Neutrophil (primary cell): ENCODE data around the gene ANTXRL.
"Not testable (repeated sequence)": the region's sequence is repeated elsewhere in the genome, so short reads cannot be mapped to it uniquely, and the experiment has no call there.

Source experiments
- H3K27ac ChIP-seq: fragments of 200-600 bp; sonication (generic); 2 replicates; pipeline ENCODE4 v1.5.1; 2016; ENCODE audit warnings: mild to moderate bottlenecking, moderate library complexity
- H3K27me3 ChIP-seq: fragments of 200-600 bp; sonication (generic); 2 replicates; pipeline ENCODE4 v1.6.0; 2016; ENCODE audit warnings: mild to moderate bottlenecking
- H3K36me3 ChIP-seq: fragments of 200-600 bp; sonication (generic); 2 replicates; pipeline ENCODE4 v1.5.1; 2017
- H3K4me1 ChIP-seq, 2 experiments: fragments of 200-600 bp in 1 of 2; sonication (generic) in 1 of 2; 1 replicate in 1 of 2; 2 replicates in 1 of 2; pipeline versions ENCODE4 v1.5.1 to v1.6.1; 2013 to 2016; ENCODE audit warnings: low read depth in 1 of 2, low read length in 1 of 2, mild to moderate bottlenecking in 1 of 2, moderate library complexity in 1 of 2; ENCODE audit not compliant: control insufficient read depth in 1 of 2, insufficient read depth in 1 of 2
- H3K4me3 ChIP-seq, 2 experiments: fragments of 200-600 bp in 1 of 2; sonication (generic) in 1 of 2; 1 replicate in 1 of 2; 2 replicates in 1 of 2; pipeline ENCODE4 v1.5.1; 2013 to 2016; ENCODE audit warnings: low read depth in 1 of 2, low read length in 1 of 2, mild to moderate bottlenecking in 1 of 2, moderate library complexity in 1 of 2
- H3K9me3 ChIP-seq: fragments of 200-600 bp; sonication (generic); 2 replicates; pipeline ENCODE4 v1.5.1; 2016
- TF ChIP-seq, protein P1 (sequence below): fragments of 200-600 bp; sonication (generic); IDR thresholded peaks from 2 replicates; pipeline ENCODE4 v1.5.1; 2016; ENCODE audit warnings: antibody characterized with exemption

The ANTXRL gene

DNA sequence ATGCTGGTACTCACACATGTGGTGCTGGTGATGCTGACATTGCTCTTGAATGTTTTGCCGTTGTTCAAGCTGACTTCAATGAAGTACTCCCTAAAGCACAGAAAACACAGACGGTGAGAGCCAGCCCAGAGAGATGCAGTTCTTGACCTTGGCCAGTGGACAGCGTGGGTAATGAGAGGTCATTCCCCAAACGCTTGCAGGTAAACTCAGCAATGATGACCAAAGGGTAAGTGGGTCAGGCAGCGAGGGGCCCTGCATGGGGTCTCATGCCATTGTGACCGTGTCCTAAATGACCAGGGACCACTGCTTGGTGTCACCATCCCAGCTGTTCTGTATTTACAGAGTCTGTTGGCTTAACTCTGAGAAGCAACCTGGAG, 32.8 kb upstream of the ANTXRL start:
- TF ChIP-seq, protein P1, sequence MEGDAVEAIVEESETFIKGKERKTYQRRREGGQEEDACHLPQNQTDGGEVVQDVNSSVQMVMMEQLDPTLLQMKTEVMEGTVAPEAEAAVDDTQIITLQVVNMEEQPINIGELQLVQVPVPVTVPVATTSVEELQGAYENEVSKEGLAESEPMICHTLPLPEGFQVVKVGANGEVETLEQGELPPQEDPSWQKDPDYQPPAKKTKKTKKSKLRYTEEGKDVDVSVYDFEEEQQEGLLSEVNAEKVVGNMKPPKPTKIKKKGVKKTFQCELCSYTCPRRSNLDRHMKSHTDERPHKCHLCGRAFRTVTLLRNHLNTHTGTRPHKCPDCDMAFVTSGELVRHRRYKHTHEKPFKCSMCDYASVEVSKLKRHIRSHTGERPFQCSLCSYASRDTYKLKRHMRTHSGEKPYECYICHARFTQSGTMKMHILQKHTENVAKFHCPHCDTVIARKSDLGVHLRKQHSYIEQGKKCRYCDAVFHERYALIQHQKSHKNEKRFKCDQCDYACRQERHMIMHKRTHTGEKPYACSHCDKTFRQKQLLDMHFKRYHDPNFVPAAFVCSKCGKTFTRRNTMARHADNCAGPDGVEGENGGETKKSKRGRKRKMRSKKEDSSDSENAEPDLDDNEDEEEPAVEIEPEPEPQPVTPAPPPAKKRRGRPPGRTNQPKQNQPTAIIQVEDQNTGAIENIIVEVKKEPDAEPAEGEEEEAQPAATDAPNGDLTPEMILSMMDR: no peak
- H3K4me1 ChIP-seq: peaks cover 0 to 6% of the 10 kb centered on the region in 2 experiments
- no peaks in the 10 kb centered on the region for H3K9me3 ChIP-seq
- no peaks in the 10 kb centered on the region for H3K36me3 ChIP-seq
- no peak overlapping the region for H3K27ac ChIP-seq
- no peaks in the 10 kb centered on the region for H3K27me3 ChIP-seq
- no peak overlapping the region for H3K4me3 ChIP-seq

DNA sequence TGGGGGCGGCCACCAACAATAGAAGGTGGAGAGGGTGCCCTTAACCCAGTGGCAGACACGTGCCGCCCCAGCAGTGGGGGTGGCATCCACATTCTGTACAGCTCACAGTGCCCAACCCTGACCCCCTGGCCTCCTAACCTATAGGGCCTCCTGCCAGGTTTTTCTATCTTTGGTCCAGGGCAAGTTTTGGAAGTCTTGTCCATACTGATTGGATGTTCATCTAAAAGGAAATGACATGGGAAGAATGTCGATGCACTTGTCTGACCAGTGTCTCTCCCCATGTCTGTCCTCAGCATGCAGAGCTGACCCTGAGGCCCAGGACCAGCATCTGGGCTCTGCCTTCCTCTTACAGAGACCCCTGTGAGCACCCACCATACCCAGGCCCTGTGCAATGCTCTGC, 32.3 kb upstream of the ANTXRL start:
- Histone ChIP-seq H3K27me3 (no peaks in the 10 kb centered on the region), H3K4me1 (peaks cover 0 to 6% of the 10 kb centered on the region in 2 experiments), H3K9me3 (no peaks in the 10 kb centered on the region), H3K36me3 (no peaks in the 10 kb centered on the region), H3K4me3 (no peak overlapping the region), H3K27ac (no peak overlapping the region)
- TF ChIP-seq, protein P1: no peak

DNA sequence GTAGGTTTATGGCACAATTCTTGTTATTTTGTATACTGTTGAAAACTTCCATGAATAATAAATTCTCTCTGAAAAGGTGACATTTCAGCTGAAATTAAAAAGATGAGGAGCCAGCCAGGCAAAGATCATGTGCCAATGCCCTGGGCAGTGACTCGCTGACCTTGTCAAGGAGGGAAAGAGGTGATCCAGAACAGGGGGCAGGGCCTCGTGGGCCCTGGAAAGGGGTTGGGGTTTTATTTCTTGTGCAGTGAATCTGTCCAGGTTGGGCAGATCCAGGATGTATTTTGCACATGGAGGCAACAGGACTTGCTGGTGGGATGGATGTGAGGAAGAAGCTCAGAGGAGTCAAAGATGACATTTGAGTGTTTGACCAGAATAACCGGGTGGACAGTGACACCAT, 31.6 kb upstream of the ANTXRL start:
- not testable (repeated sequence) for H3K4me1 ChIP-seq, H3K4me3 ChIP-seq, H3K36me3 ChIP-seq, H3K27me3 ChIP-seq, H3K27ac ChIP-seq, H3K9me3 ChIP-seq

DNA sequence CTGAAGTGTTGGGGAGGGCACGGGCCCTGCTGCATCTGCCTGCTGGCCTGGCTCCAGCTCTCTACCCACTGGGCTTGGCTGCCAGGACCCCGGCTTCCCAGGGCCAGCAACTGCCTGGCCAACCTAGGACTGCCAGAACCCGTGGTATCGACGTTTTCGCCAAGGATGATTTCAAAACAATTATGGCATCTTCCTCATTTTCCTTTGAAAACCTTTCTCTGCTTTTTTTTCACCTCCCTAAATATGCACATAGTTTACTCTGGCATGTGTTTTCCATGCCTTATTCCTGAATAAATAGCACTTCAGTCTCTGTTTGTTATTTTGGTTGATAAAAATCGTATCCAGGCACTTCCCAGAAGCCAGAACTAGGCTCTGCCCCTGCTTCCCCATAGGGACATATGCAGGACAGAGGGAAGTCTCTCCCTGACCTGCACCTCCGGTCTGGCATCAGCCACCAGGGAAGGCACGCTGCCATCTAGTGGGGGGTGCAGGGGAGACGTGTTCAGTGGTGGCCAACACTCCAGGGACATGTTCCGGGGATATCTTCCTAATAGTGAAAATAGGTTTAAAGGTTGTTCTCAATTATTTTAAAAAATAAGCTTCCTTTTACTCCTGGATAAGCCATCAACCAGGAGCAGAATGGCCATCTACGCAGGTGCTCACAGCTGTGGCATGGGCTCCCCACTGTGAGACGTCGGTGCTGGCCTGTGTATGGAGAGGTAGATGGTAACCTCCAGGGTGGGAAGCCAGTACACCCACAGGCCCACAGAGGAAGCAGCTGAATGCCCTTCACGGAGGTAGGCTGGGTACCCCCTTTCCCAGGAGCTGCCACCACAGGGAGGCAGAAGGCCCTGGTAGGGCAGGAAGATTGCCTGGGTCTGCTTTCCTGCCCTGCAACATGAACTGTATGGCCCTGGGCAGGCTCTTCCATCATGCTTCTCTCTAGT, 30.7 kb upstream of the ANTXRL start:
- H3K4me1 ChIP-seq: peaks cover 0 to 6% of the 10 kb centered on the region in 2 experiments
- no peaks in the 10 kb centered on the region for H3K27me3 ChIP-seq
- TF ChIP-seq, protein P1: no peak
- no peaks in the 10 kb centered on the region for H3K9me3 ChIP-seq
- no peak overlapping the region for H3K27ac ChIP-seq
- no peaks in the 10 kb centered on the region for H3K36me3 ChIP-seq
- no peak overlapping the region for H3K4me3 ChIP-seq

DNA sequence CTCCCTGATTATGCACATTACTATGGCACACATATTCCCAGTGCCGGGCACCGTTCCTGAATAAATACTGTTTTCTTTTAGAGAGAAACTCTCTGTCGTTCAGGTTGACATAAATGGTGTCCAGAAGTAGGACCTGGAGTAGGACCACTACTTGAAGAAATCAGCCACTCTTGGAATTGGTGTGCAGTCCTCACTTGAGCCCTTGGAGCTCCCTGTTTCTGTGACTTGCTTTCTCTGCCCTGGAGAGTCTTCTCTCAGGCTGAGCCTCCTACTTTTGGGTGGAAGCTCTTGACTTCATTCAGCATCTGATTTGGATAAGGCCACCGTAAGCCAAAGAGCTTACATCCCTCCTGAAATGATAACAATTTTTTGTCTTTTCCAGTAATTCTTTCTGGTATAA, 29.7 kb upstream of the ANTXRL start:
- TF ChIP-seq, protein P1: no peak
- Histone ChIP-seq H3K9me3 (no peaks in the 10 kb centered on the region), H3K27ac (no peak overlapping the region)

DNA sequence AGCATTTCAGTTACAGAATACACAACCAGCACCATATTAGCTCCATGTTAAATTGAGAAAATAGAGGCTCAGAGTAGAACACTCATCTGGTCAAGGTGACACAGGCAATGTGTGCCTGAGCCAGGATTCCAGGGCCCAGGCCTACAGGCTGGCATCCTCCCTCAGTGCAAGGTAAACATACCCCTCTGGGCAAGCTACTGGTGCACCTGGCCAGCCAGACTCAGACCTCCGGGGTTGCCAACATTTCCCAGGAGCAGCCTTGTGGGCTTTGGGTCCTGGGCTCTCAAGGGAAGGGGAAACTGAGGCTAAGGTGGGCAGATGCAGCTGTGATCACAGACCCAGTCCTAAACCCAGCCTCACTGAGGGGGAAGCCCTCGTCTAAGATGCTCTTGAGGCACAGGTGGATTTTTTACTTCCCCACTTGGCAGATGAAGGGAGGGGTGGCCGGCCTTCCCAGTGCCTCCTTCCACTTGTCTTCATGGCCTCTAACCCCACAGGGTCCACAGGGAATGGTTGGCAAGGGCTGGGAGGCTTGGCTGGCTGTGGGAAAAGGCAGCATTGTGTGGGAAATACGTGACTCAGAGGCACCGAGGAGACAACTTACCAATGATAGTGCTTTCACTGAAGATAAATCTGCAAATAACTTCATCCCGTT, 23.8 kb upstream of the ANTXRL start:
- H3K4me1 ChIP-seq, H3K27ac ChIP-seq, H3K9me3 ChIP-seq, H3K27me3 ChIP-seq, H3K36me3 ChIP-seq, H3K4me3 ChIP-seq: not testable (repeated sequence)

More for the DNA sequence above, 29.7 kb upstream of the ANTXRL start:
- H3K27me3 ChIP-seq: no peaks in the 10 kb centered on the region
- H3K4me3 ChIP-seq: no peak overlapping the region
- H3K4me1 ChIP-seq: peaks cover 0 to 6% of the 10 kb centered on the region in 2 experiments
- no peaks in the 10 kb centered on the region for H3K36me3 ChIP-seq
